Measurements from ENCODE around the gene COBL.

DNA sequence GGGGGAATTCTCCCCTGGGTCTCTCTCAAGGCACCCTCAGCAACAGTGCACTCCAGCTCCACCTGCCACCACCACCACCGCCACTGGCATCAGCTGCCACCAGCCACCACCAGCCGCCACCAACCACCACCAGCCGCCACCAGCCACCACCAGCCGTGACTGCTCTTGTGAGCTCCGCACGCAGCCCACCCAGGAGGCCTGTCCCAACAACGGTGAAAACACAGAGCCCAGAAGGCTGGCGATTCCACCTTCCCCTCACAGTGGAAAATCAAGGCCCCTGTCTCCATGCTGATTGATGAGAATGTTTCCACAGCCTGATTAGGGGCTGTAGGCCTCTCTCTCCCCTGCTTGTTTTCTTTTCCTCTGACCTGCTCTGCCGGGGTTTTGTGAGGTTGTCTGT is 41.1 kb downstream of the COBL start:
- TF ChIP-seq, protein P1, sequence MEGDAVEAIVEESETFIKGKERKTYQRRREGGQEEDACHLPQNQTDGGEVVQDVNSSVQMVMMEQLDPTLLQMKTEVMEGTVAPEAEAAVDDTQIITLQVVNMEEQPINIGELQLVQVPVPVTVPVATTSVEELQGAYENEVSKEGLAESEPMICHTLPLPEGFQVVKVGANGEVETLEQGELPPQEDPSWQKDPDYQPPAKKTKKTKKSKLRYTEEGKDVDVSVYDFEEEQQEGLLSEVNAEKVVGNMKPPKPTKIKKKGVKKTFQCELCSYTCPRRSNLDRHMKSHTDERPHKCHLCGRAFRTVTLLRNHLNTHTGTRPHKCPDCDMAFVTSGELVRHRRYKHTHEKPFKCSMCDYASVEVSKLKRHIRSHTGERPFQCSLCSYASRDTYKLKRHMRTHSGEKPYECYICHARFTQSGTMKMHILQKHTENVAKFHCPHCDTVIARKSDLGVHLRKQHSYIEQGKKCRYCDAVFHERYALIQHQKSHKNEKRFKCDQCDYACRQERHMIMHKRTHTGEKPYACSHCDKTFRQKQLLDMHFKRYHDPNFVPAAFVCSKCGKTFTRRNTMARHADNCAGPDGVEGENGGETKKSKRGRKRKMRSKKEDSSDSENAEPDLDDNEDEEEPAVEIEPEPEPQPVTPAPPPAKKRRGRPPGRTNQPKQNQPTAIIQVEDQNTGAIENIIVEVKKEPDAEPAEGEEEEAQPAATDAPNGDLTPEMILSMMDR (IDR thresholded peaks at IDR 0.05), result no peak
- TF ChIP-seq POLR2AphosphoS5 (IDR thresholded peaks at IDR 0.05), result no peak
- TF ChIP-seq POLR2A (IDR thresholded peaks at IDR 0.05), result no peak

Data from prostate gland (tissue), 2 donors.